B cell (primary cell): Measurements from ENCODE around the gene OR11L1. TPM values are rescaled to one million over a fixed set of nuclear protein-coding genes. Genes with fewer than 3 reads are reported as not detected.

ENCODE experiments used
- ATAC-seq: fragments of 200-7000 bp; cut with Tn5 transposase; one replicate; pipeline ENCODE4 v1.10.0; 2021; ENCODE audit warnings: low read depth, mild to moderate bottlenecking, moderate number of reproducible peaks, moderate library complexity
- CTCF ChIA-PET: fragments of 350-600 bp; sonication (Branson Sonifier 250); formaldehyde crosslinking; loops from one replicate; lab custom pipeline; 2021; ENCODE audit warnings: antibody characterized with exemption, inconsistent platforms; lab: Charles Lee
- POLR2A ChIA-PET: fragments of 350-600 bp; sonication (Branson Sonifier 250); formaldehyde crosslinking; loops from one replicate; lab custom pipeline; 2021; ENCODE audit warnings: antibody characterized with exemption; lab: Charles Lee
- DNase-seq: peaks from one replicate; pipeline ENCODE4 v3.0.0; 2013
- H2AFZ ChIP-seq: 2 replicates; pipeline ENCODE4 v1.6.1; 2012; ENCODE audit warnings: mild to moderate bottlenecking, low read depth, low read length; ENCODE audit not compliant: insufficient read depth, poor library complexity, severe bottlenecking
- H3K27ac ChIP-seq, 2 donors: 1 replicate in 1 of 2; 2 replicates in 1 of 2; pipeline ENCODE4 v1.5.1; 2012 to 2013; ENCODE audit warnings: low read length in 2 of 2, mild to moderate bottlenecking in 2 of 2, moderate library complexity in 1 of 2
- H3K27me3 ChIP-seq, 4 experiments: fragments of 200-600 bp in 1 of 4; sonication (generic) in 1 of 4; replicated peaks in 1 of 4; 1 replicate in 2 of 4; 2 replicates in 2 of 4; pipeline versions ENCODE4 v1.6.1 to v1.7.0; 2013 to 2016; ENCODE audit warnings: low read length in 3 of 4, mild to moderate bottlenecking in 2 of 4, mixed read lengths in 1 of 4, moderate library complexity in 1 of 4; ENCODE audit not compliant: insufficient read depth in 4 of 4, control insufficient read depth in 3 of 4; ENCODE audit errors: control extremely low read depth in 1 of 4
- H3K36me3 ChIP-seq, 2 experiments: replicated peaks in 1 of 2; 1 replicate in 1 of 2; 2 replicates in 1 of 2; pipeline versions ENCODE4 v1.6.1 to v1.7.1; 2013; ENCODE audit warnings: low read length in 1 of 2; ENCODE audit not compliant: insufficient read depth in 2 of 2, control insufficient read depth in 1 of 2; ENCODE audit errors: control extremely low read depth in 1 of 2, extremely low read depth in 1 of 2
- H3K4me1 ChIP-seq, 2 donors: fragments of 200-600 bp in 1 of 2; sonication (generic) in 1 of 2; 1 replicate in 1 of 2; 2 replicates in 1 of 2; pipeline versions ENCODE4 v1.5.1 to v1.6.1; 2013 to 2017; ENCODE audit warnings: low read length in 2 of 2; ENCODE audit not compliant: control insufficient read depth in 2 of 2, insufficient read depth in 2 of 2
- H3K4me2 ChIP-seq: replicated peaks from 2 replicates; pipeline ENCODE3; 2012; ENCODE audit warnings: mild to moderate bottlenecking, low read depth, low read length; ENCODE audit not compliant: poor library complexity, severe bottlenecking
- H3K4me3 ChIP-seq, 5 experiments: fragments of 200-600 bp in 1 of 5; sonication (generic) in 1 of 5; 1 replicate in 3 of 5; 2 replicates in 2 of 5; pipeline versions ENCODE4 v1.5.1 to v1.7.0; 2011 to 2016; ENCODE audit warnings: low read length in 4 of 5, mild to moderate bottlenecking in 4 of 5, low read depth in 2 of 5, control low read depth in 1 of 5, moderate library complexity in 1 of 5; ENCODE audit not compliant: insufficient read depth in 1 of 5; ENCODE audit errors: control extremely low read depth in 1 of 5, extremely low read depth in 1 of 5
- H3K79me2 ChIP-seq: fragments of 200-600 bp; sonication (generic); one replicate; pipeline ENCODE4 v1.6.0; 2016; ENCODE audit warnings: low read length; ENCODE audit not compliant: control insufficient read depth, insufficient read depth
- H3K9ac ChIP-seq: fragments of 200-600 bp; sonication (generic); 2 replicates; pipeline ENCODE4 v1.6.1; 2017; ENCODE audit warnings: mild to moderate bottlenecking, low read length, moderate library complexity
- H3K9me3 ChIP-seq, 3 donors: one replicate each; pipeline versions ENCODE4 v1.6.1 to v1.7.1; 2013; ENCODE audit warnings: low read length in 2 of 3; ENCODE audit not compliant: control insufficient read depth in 2 of 3, insufficient read depth in 1 of 3; ENCODE audit errors: control extremely low read depth in 1 of 3
- H4K20me1 ChIP-seq: 2 replicates; pipeline ENCODE4 v1.6.0; 2012; ENCODE audit warnings: mild to moderate bottlenecking, low read length; ENCODE audit not compliant: insufficient read depth, control insufficient read depth, poor library complexity, severe bottlenecking
- H3K27ac Mint-ChIP-seq: one replicate; pipeline ENCODE4 v1.8.0; 2021; ENCODE audit warnings: mixed read lengths
- H3K27me3 Mint-ChIP-seq: one replicate; pipeline ENCODE4 v1.8.0; 2021; ENCODE audit warnings: mixed read lengths
- H3K4me1 Mint-ChIP-seq: one replicate; pipeline ENCODE4 v1.8.0; 2021; ENCODE audit warnings: mixed read lengths
- H3K4me3 Mint-ChIP-seq: one replicate; pipeline ENCODE4 v1.8.0; 2021; ENCODE audit warnings: mixed read lengths
- H3K9me3 Mint-ChIP-seq: one replicate; pipeline ENCODE4 v1.8.0; 2022; ENCODE audit warnings: mixed read lengths; ENCODE audit not compliant: insufficient read depth
- EZH2 ChIP-seq: IDR thresholded peaks from 2 replicates; pipeline ENCODE4 v1.6.1; 2012; ENCODE audit warnings: borderline replicate concordance, low read depth, mild to moderate bottlenecking, moderate library complexity, low read length; ENCODE audit not compliant: insufficient read depth, poor library complexity, severe bottlenecking
- WGBS: methylation state at CpG from one replicate; pipeline ENCODE4 v1.1.5; 2013; ENCODE audit warnings: missing lambda C conversion rate; ENCODE audit not compliant: insufficient coverage; 5-methylcytosine and 5-hydroxymethylcytosine counted together
- intact Hi-C: fragments of 100-400 bp; cut with micrococcal nuclease; formaldehyde crosslinking; loops from one replicate; pipeline ENCODE4 v1.10.0; 2022
- polyA plus RNA-seq: library from polyadenylated mRNA; depleted of rRNA; stranded (reverse); fragments of >200 nt; gene quantifications from 2 replicates; pipeline ENCODE4 v1.2.3, GENCODE V29; 2012
- total RNA-seq, 2 donors: library from RNA; stranded (reverse); fragments of 120-200 nt in 1 of 2; gene quantifications; 1 replicate in 1 of 2; 2 replicates in 1 of 2; pipeline versions ENCODE4 v1.2.3 to v1.2.4, GENCODE V29; 2013 to 2022
- TF ChIP-seq, protein P1 (sequence below): fragments of 200-600 bp; IDR thresholded peaks from one replicate; pipeline ENCODE4 v1.8.0; 2022; ENCODE audit warnings: antibody characterized with exemption, mild to moderate bottlenecking

The OR11L1 gene
- total and polyA plus RNA-seq, 2 donors (not counting 1 experiment from before 2014, with no cell fraction given): not detected

DNA sequence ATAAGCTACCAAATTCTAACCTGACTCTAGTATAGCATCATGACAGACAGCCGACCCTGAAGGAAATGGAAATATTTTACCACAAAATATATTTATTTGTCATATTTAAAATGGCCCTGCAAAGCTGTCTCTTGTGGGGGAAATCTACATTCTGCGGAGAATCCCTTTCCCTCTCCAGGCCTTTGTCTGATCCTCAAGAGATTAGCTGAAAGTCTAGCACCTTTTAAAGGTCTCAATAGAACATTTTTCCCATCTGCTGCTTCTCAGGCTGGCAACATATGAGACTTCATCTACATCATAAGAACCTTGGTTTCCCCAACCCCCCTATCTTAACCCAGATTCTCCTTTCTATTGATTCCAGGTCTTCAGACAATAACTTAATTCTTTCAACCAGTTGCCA is 1.7 kb upstream of the OR11L1 start:
- Histone ChIP-seq H3K9ac (no peak overlapping the region), H3K4me2 (no peak overlapping the region), H3K79me2 (no peaks in the 10 kb centered on the region), H2AFZ (no peak overlapping the region), H3K9me3 (no peaks in the 10 kb centered on the region), H3K27me3 (no peaks in the 10 kb centered on the region), H3K4me3 (no peak overlapping the region), H4K20me1 (no peaks in the 10 kb centered on the region), H3K27ac (no peak overlapping the region), H3K36me3 (no peaks in the 10 kb centered on the region), H3K4me1 (no peaks in the 10 kb centered on the region)
- TF ChIP-seq, protein P1, sequence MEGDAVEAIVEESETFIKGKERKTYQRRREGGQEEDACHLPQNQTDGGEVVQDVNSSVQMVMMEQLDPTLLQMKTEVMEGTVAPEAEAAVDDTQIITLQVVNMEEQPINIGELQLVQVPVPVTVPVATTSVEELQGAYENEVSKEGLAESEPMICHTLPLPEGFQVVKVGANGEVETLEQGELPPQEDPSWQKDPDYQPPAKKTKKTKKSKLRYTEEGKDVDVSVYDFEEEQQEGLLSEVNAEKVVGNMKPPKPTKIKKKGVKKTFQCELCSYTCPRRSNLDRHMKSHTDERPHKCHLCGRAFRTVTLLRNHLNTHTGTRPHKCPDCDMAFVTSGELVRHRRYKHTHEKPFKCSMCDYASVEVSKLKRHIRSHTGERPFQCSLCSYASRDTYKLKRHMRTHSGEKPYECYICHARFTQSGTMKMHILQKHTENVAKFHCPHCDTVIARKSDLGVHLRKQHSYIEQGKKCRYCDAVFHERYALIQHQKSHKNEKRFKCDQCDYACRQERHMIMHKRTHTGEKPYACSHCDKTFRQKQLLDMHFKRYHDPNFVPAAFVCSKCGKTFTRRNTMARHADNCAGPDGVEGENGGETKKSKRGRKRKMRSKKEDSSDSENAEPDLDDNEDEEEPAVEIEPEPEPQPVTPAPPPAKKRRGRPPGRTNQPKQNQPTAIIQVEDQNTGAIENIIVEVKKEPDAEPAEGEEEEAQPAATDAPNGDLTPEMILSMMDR: no peak
- ChIA-PET POLR2A (no interaction called here), CTCF (no interaction called here)
- WGBS: 88% methylated on average over 1 of the region's 2 CpGs
- ATAC-seq (no peak), DNase-seq (no peak)
- Mint-ChIP-seq H3K4me3 (no peak overlapping the region), H3K27me3 (peaks cover 2% of the 10 kb centered on the region), H3K4me1 (no peaks in the 10 kb centered on the region), H3K9me3 (no peaks in the 10 kb centered on the region), H3K27ac (no peak overlapping the region)
- intact Hi-C loops: no loop called here

- Mint-ChIP-seq H3K9me3 (no peaks in the 10 kb centered on the region), H3K27me3 (no peaks in the 10 kb centered on the region), H3K27ac (no peak overlapping the region), H3K4me3 (no peak overlapping the region), H3K4me1 (no peaks in the 10 kb centered on the region)
- no peak overlapping the region for H3K27ac ChIP-seq
- DNase-seq (no peak), ATAC-seq (no peak)
- no peak overlapping the region for H3K4me2 ChIP-seq
- no peaks in the 10 kb centered on the region for H3K27me3 ChIP-seq
- no peak for TF ChIP-seq EZH2
- TF ChIP-seq, protein P1: no peak
- H4K20me1 ChIP-seq: no peaks in the 10 kb centered on the region
- H3K4me1 ChIP-seq: no peaks in the 10 kb centered on the region
- CTCF ChIA-PET: no interaction called here
- no peaks in the 10 kb centered on the region for H3K79me2 ChIP-seq
- WGBS: 73% methylated on average over 2 of the region's 2 CpGs
- H3K4me3 ChIP-seq: no peak overlapping the region
- intact Hi-C loops: no loop called here
- POLR2A ChIA-PET: no interaction called here
- H2AFZ ChIP-seq: no peak overlapping the region
- no peaks in the 10 kb centered on the region for H3K9me3 ChIP-seq
- no peak overlapping the region for H3K9ac ChIP-seq
- no peaks in the 10 kb centered on the region for H3K36me3 ChIP-seq
Measured at GRCh38 chr1:247840818-247841217, 878 bp downstream of the OR11L1 start.
